ENCODE data around the gene CSF3. TPM values are rescaled to one million over a fixed set of nuclear protein-coding genes. Genes with fewer than 3 reads are reported as not detected.
A peak's percentile ranks its signal among the peaks of the same experiment; 100 is the strongest.

Gene CSF3
- total RNA-seq, 1 donor from 2014 or later, result not detected

GRCh38 chr17:39979016-39979670 is 36.1 kb upstream of the CSF3 start:
- Mint-ChIP-seq H3K4me3 (ENCODE audit: unreplicated experiment) (no peak overlapping the region), H3K9me3 (ENCODE audit: low read depth) (no peaks in the 10 kb centered on the region), H3K27me3 (ENCODE audit: low read depth) (peaks cover 9% of the 10 kb centered on the region), H3K4me1 (ENCODE audit: low read depth) (peaks cover 29% of the 10 kb centered on the region), H3K27ac (ENCODE audit: unreplicated experiment) (no peak overlapping the region), H3K36me3 (ENCODE audit: low read depth) (peaks cover under 1% of the 10 kb centered on the region)
- DNase-seq (ENCODE audit: low spot score), result no peak
- no peak for TF ChIP-seq CTCF (IDR thresholded peaks at IDR 0.05)

GRCh38 chr17:39979893-39980350 is 35.3 kb upstream of the CSF3 start:
- Mint-ChIP-seq H3K27ac (ENCODE audit: unreplicated experiment) (peak overlapping the region; percentile 93), H3K9me3 (ENCODE audit: low read depth) (no peaks in the 10 kb centered on the region), H3K4me1 (ENCODE audit: low read depth) (peaks cover 29% of the 10 kb centered on the region), H3K4me3 (ENCODE audit: unreplicated experiment) (peak overlapping the region; percentile 92), H3K27me3 (ENCODE audit: low read depth) (peaks cover 7% of the 10 kb centered on the region), H3K36me3 (ENCODE audit: low read depth) (peaks cover 2% of the 10 kb centered on the region)
- DNase-seq (ENCODE audit: low spot score), result no peak
- TF ChIP-seq CTCF (IDR thresholded peaks at IDR 0.05), result no peak

GRCh38 chr17:39980351-39981206 is 34.7 kb upstream of the CSF3 start, which contains the start of gene PSMD3:
Gene PSMD3 (plus strand): TSS chr17:39980807. CDS start chr17:39980971, 164 bp downstream.
- H3K4me3 Mint-ChIP-seq (ENCODE audit: unreplicated experiment), result peak within 1 kb of the TSS; percentile 92
- H3K9me3 Mint-ChIP-seq (ENCODE audit: low read depth), result no peaks in the 10 kb centered on the region
- peaks cover 29% of the 10 kb centered on the region for H3K4me1 Mint-ChIP-seq (ENCODE audit: low read depth)
- H3K36me3 Mint-ChIP-seq (ENCODE audit: low read depth), result peaks cover 7% of the 10 kb centered on the region
- peak; percentile 98 for DNase-seq (ENCODE audit: low spot score)
- peak; percentile 81 for TF ChIP-seq CTCF (IDR thresholded peaks at IDR 0.05)
- peak within 1 kb of the TSS; percentile 93 for H3K27ac Mint-ChIP-seq (ENCODE audit: unreplicated experiment)
- peaks cover 6% of the 10 kb centered on the region for H3K27me3 Mint-ChIP-seq (ENCODE audit: low read depth)

- Mint-ChIP-seq H3K4me3 (ENCODE audit: unreplicated experiment) (peak overlapping the region; percentile 92), H3K36me3 (ENCODE audit: low read depth) (peaks cover 12% of the 10 kb centered on the region), H3K27me3 (ENCODE audit: low read depth) (peaks cover 2% of the 10 kb centered on the region), H3K4me1 (ENCODE audit: low read depth) (peaks cover 29% of the 10 kb centered on the region), H3K9me3 (ENCODE audit: low read depth) (no peaks in the 10 kb centered on the region), H3K27ac (ENCODE audit: unreplicated experiment) (peak overlapping the region; percentile 93)
- DNase-seq (ENCODE audit: low spot score), result no peak
- no peak for TF ChIP-seq CTCF (IDR thresholded peaks at IDR 0.05)
Observed at GRCh38 chr17:39981207-39981741, 34.0 kb upstream of the CSF3 start.

GRCh38 chr17:39981766-39982375 is 33.4 kb upstream of the CSF3 start:
- H3K4me3 Mint-ChIP-seq (ENCODE audit: unreplicated experiment), result peak overlapping the region; percentile 92
- no peaks in the 10 kb centered on the region for H3K9me3 Mint-ChIP-seq (ENCODE audit: low read depth)
- no peak for TF ChIP-seq CTCF (IDR thresholded peaks at IDR 0.05)
- peak overlapping the region; percentile 93 for H3K27ac Mint-ChIP-seq (ENCODE audit: unreplicated experiment)
- peaks cover 29% of the 10 kb centered on the region for H3K4me1 Mint-ChIP-seq (ENCODE audit: low read depth)
- no peaks in the 10 kb centered on the region for H3K27me3 Mint-ChIP-seq (ENCODE audit: low read depth)
- no peak for DNase-seq (ENCODE audit: low spot score)
- H3K36me3 Mint-ChIP-seq (ENCODE audit: low read depth), result peaks cover 17% of the 10 kb centered on the region

Data from chondrocyte (in vitro differentiated cells).